HFFc6 (cell line): Measurements from ENCODE around the gene KCNC4. TPM values are rescaled to one million over a fixed set of nuclear protein-coding genes. Genes with fewer than 3 reads are reported as not detected.

Experiments
- DNase-seq: peaks from one replicate; pipeline ENCODE4 v3.0.0-alpha.2; 2018
- H3K27ac Mint-ChIP-seq: 2 replicates; pipeline ENCODE4 v1.8.0; 2020; ENCODE audit warnings: mild to moderate bottlenecking, mixed read lengths
- H3K27me3 Mint-ChIP-seq: 2 replicates; pipeline ENCODE4 v1.8.0; 2021; ENCODE audit warnings: mild to moderate bottlenecking, moderate library complexity, mixed read lengths; ENCODE audit not compliant: insufficient read depth
- H3K36me3 Mint-ChIP-seq: 2 replicates; pipeline ENCODE4 v1.8.0; 2021; ENCODE audit warnings: low read depth, mixed read lengths
- H3K4me1 Mint-ChIP-seq: 2 replicates; pipeline ENCODE4 v1.8.0; 2020; ENCODE audit warnings: low read depth, mixed read lengths
- H3K4me3 Mint-ChIP-seq: 2 replicates; pipeline ENCODE4 v1.8.0; 2020; ENCODE audit warnings: mild to moderate bottlenecking, moderate library complexity, mixed read lengths
- H3K9me3 Mint-ChIP-seq: 2 replicates; pipeline ENCODE4 v1.8.0; 2020; ENCODE audit warnings: mild to moderate bottlenecking, mixed read lengths
- CTCF ChIP-seq: fragments of 200-600 bp; sonication (generic); IDR thresholded peaks from 2 replicates; pipeline ENCODE4 v1.5.0; 2021; ENCODE audit warnings: antibody characterized with exemption, mild to moderate bottlenecking
- total RNA-seq, 6 experiments: library from RNA; stranded (reverse); fragmentation: NEBNext Ultra II Directional; extraction: Animal tissue kit (Norgen Biotek cat#: 25700); gene quantifications; 2 replicates in 1 of 6; 3 replicates in 5 of 6; pipeline ENCODE4 v1.2.3, GENCODE V29; 2021

Gene KCNC4
- total RNA-seq, 6 experiments from 2014 or later, result 8.8 to 22.6 (median 11.2) TPM

DNA sequence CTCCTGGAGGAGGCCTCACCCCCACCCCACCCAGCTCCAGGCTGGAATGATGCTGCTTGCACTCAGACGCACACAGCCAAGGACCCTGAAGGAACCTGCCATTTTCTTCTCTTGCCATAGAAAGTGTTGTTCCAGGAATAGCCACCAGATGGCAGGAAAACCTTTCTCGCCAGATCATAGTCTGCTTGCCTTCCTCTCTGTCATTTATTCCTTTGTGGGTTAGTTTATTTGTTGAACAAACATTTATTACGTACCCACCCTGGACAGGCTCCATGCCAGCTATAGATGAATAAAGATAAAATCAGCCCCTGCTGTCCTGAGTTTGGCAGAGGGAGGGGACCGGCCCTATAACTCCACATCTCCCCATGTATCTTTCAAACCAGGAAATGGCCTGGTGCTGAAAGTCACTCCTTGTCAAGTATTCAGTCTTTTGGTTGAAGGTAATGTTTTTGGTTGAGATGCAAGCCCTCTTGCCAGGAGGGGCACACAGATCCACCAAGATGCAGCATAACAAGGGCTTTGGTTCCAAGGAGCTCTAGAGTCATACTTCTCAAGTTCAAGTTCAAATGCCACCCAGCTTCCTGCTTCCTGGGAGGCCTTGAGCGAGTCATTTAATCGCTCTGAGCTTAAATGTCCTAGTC lies 7.0 kb upstream of the KCNC4 start:
- Mint-ChIP-seq H3K27me3 (peaks cover 10% of the 10 kb centered on the region), H3K27ac (peak overlapping the region; percentile 56; the same call in 1 of the 2 replicates), H3K4me1 (peaks cover 23% of the 10 kb centered on the region), H3K4me3 (no peak overlapping the region), H3K9me3 (no peaks in the 10 kb centered on the region), H3K36me3 (no peaks in the 10 kb centered on the region)
- TF ChIP-seq CTCF, result peak; percentile 97
- DNase-seq, result peak; percentile 68

DNA sequence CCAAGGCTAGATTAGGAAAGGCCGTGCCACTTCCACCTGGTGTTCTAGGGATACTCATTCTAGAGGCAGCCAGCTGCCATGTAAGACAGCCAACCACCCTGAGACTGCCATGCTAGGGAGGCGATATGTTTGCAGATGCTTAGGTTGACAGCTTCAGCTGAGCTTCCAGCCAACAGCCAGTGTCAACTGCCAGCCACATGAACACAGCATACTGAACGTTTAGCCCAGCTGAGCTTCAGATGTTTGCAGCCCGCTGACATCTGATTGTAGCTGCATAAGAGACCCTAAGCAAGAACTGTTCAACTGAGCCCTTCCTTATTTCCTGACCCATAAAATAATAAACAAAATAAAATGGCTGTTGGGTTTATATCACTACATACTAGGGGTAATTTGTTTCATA lies 5.0 kb upstream of the KCNC4 start:
- no peaks in the 10 kb centered on the region for H3K36me3 Mint-ChIP-seq
- H3K4me3 Mint-ChIP-seq, result no peak overlapping the region
- no peak overlapping the region for H3K27ac Mint-ChIP-seq
- peaks cover 6% of the 10 kb centered on the region for H3K27me3 Mint-ChIP-seq
- H3K9me3 Mint-ChIP-seq, result no peaks in the 10 kb centered on the region
- TF ChIP-seq CTCF, result no peak
- DNase-seq, result no peak
- peaks cover 31% of the 10 kb centered on the region for H3K4me1 Mint-ChIP-seq

DNA sequence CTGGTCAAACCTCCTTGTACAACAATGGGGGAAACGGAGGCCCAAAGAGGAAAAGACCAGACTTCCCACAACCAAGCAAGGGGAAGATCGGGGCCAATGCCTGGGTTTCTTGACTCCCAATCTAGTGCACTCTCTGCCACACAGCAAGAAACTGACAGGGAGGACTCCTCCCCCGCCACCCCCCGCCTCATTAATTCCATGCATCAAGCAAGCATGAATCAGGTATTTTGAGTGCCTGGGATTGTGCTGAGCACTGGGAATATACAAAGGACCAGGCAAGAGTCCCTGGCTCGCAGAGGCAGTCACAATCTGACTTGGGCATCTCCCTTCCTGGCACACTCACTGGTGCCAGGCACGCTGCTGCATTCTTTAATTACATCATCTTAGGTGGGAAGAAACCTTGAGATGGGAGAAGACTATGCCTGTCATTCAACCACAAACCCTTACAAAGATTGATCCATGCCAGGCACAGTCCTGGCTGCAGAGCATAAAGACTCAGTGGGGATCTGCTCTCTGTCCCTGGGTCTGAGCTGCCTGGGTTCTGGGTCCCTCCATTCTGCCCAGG lies 4.4 kb upstream of the KCNC4 start:
- H3K9me3 Mint-ChIP-seq, result no peaks in the 10 kb centered on the region
- peaks cover 5% of the 10 kb centered on the region for H3K27me3 Mint-ChIP-seq
- DNase-seq, result no peak
- H3K4me3 Mint-ChIP-seq, result no peak overlapping the region
- H3K4me1 Mint-ChIP-seq, result peaks cover 29% of the 10 kb centered on the region
- H3K36me3 Mint-ChIP-seq, result no peaks in the 10 kb centered on the region
- no peak overlapping the region for H3K27ac Mint-ChIP-seq
- no peak for TF ChIP-seq CTCF

DNA sequence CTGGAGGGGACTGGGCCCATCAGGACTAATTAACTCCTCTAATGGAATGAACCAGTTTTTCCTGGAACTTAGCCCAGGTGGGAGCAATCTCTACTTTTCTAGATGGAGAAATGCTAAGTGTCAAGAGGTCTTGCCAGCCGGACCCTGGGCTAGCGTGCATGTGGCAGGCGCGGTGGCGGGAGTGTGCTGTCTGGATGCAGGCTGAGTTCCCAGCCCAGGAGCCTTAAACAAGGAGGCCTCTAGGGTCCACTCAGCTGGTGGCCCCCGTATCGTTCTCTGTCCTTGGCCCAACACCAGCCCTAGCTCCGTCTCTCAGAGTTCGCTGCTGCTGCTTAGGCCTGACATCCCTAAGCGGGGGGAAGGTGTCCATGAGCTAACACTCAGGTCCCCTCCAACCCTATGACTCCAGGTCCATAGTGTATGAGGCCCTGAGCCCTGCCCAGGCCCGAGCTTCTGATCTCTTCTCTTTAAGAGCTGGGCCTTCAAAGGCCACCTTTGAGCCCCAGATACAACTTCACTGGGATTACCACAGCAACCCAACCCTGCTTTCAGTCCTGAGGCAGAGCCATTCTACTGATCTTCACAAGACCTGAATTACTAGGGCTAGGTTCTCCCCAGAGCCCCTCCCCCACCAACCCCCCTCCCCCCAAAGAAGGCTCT lies 3.7 kb upstream of the KCNC4 start:
- no peak for TF ChIP-seq CTCF
- Mint-ChIP-seq H3K27ac (no peak overlapping the region), H3K27me3 (peaks cover 5% of the 10 kb centered on the region), H3K4me1 (peaks cover 24% of the 10 kb centered on the region), H3K9me3 (no peaks in the 10 kb centered on the region), H3K36me3 (no peaks in the 10 kb centered on the region), H3K4me3 (no peak overlapping the region)
- DNase-seq, result no peak

- H3K36me3 Mint-ChIP-seq, result no peaks in the 10 kb centered on the region
- H3K27me3 Mint-ChIP-seq, result peaks cover 3% of the 10 kb centered on the region
- no peak overlapping the region for H3K4me3 Mint-ChIP-seq
- no peak for DNase-seq
- no peaks in the 10 kb centered on the region for H3K9me3 Mint-ChIP-seq
- peak; percentile 97 for TF ChIP-seq CTCF
- H3K4me1 Mint-ChIP-seq, result peaks cover 33% of the 10 kb centered on the region
- no peak overlapping the region for H3K27ac Mint-ChIP-seq
These were observed 2.3 kb upstream of the KCNC4 start for GRCh38 chr1:110207831-110208230.
